ENCODE measurements around the gene SOX18. TPM values are rescaled to one million over a fixed set of nuclear protein-coding genes. Genes with fewer than 3 reads are reported as not detected.

SOX18 gene
- total and polyA plus RNA-seq, 10 donors = 7.3 to 63.1 (median 23.9) TPM

DNA sequence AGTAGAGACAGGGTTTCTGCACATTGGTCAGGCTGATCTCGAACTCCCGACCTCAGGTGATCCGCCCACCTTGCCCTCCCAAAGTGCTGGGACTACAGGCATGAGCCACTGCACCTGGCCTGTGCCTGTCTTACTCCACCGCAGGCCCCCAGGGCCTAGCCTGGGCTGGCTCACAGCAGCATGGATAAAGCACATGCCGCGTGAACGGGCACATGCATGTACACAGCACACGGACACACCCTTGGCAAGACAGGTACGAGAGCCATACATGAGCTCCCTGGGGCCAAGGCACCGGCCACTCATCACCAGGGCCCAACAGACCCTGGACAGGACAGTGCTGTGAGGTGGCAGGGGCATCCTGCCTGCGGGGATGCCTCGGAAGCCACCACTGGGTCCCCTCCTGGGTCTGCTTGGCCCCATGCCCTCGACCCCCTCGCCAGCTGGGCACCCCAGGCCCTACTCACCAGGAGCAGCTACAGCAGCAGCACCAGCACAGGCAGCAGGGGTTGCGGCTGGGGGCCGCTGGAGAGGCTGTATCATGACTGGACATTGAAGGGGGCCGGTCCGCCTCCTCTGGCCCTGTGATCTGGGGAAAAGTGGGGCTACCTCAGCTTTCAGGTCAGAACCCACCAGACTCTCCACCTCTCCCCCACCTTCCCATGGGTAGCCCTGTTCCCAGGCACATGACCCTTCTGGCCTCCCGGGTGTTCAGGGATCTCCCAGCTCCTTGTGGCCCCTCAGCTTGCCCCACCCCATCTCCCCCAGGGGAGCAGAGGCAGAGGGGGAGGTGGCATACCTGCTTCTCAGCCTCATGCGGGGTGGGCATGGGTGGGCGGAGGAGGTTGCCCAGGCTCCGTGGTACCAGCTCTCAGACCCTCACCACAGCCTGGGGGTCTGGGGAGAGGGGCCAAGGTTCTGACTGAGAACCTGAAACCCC, 26.9 kb upstream of the SOX18 start:
- Histone ChIP-seq H3K4me3 (peak overlapping the region; percentile 62 to 96 (median 81)), H3K36me3 (peaks cover 0 to 63% (median 48%) of the 10 kb centered on the region in 6 donors), H3K9me3 (no peaks in the 10 kb centered on the region), H3K27ac (peak overlapping the region; percentile 30 to 97 (median 89)), H3K27me3 (replicated peaks in 1 of 7) (no peaks in the 10 kb centered on the region), H3K4me1 (peaks cover 18 to 94% (median 72%) of the 10 kb centered on the region in 6 donors)
- intact Hi-C loops (cut with DNase I; ENCODE audit: low total_unique reads) = no loop called here
- TF ChIP-seq, protein P1, sequence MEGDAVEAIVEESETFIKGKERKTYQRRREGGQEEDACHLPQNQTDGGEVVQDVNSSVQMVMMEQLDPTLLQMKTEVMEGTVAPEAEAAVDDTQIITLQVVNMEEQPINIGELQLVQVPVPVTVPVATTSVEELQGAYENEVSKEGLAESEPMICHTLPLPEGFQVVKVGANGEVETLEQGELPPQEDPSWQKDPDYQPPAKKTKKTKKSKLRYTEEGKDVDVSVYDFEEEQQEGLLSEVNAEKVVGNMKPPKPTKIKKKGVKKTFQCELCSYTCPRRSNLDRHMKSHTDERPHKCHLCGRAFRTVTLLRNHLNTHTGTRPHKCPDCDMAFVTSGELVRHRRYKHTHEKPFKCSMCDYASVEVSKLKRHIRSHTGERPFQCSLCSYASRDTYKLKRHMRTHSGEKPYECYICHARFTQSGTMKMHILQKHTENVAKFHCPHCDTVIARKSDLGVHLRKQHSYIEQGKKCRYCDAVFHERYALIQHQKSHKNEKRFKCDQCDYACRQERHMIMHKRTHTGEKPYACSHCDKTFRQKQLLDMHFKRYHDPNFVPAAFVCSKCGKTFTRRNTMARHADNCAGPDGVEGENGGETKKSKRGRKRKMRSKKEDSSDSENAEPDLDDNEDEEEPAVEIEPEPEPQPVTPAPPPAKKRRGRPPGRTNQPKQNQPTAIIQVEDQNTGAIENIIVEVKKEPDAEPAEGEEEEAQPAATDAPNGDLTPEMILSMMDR (IDR thresholded peaks at IDR 0.05 in 8 of 11, conservative IDR thresholded peaks at IDR 0.05 in 3 of 11) = no peak
- TF ChIP-seq POLR2AphosphoS5 (IDR thresholded peaks at IDR 0.05) = peak in 2 of 3 donors; percentile 45 to 61
- DNase-seq = peak; percentile 87
- 72 to 84% (median 80%) methylated on average over 17 to 22 of the region's 22 CpGs for WGBS, 5 donors

DNA sequence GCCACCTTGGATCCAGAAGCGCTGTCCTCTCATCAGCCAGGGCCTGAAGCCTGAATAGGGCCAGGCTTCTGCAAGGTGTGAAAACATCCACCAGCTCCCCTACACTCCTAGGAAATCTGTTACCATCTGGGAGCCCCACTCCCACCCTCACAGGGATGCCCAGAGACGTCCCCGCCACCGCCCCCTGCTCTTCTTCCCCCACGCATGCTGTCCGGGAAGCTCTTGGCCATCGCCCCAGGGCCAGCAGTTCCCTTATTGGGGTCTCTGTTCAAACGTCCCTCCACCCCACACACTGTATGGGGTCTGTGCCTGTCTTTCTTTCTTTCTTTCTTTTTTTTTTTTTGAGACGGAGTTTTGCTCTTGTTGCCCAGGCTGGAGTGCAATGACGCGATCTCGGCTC, 26.1 kb upstream of the SOX18 start:
- Histone ChIP-seq H3K4me1 (peaks cover 18 to 94% (median 69%) of the 10 kb centered on the region in 6 donors), H3K36me3 (peaks cover 0 to 64% (median 48%) of the 10 kb centered on the region in 6 donors), H3K27ac (peak overlapping the region in 3 of 8 donors; percentile 65 to 95 (median 93)), H3K9me3 (no peaks in the 10 kb centered on the region), H3K27me3 (replicated peaks in 1 of 7) (no peaks in the 10 kb centered on the region), H3K4me3 (no peak overlapping the region)
- 84 to 91% (median 90%) methylated on average over 12 of the region's 12 CpGs for WGBS, 5 donors
- no peak for DNase-seq
- TF ChIP-seq, protein P1 (IDR thresholded peaks at IDR 0.05 in 8 of 11, conservative IDR thresholded peaks at IDR 0.05 in 3 of 11) = no peak
- intact Hi-C loops (cut with DNase I; ENCODE audit: low total_unique reads) = no loop called here

DNA sequence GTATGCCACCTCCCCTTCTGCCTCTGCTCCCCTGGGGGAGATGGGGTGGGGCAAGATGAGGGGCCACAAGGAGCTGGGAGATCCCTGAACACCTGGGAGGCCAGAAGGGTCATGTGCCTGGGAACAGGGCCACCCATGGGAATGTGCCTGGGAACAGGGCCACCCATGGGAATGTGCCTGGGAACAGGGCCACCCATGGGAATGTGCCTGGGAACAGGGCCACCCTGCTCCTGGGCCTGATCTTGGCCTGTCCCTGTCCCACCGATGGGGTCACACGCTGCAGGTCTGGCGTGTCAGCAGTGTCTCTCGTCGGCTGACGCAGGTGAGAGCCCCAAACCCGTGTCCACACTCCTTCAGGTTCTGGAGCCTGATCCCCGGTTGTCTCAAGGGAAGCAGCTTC, 25.5 kb upstream of the SOX18 start:
- H3K27ac ChIP-seq = peak overlapping the region in 3 of 8 donors; percentile 65 to 95 (median 93)
- no peak for DNase-seq
- H3K4me3 ChIP-seq = no peak overlapping the region
- peaks cover 18 to 94% (median 70%) of the 10 kb centered on the region in 6 donors for H3K4me1 ChIP-seq
- TF ChIP-seq POLR2A (IDR thresholded peaks at IDR 0.05) = no peak
- TF ChIP-seq, protein P1 (IDR thresholded peaks at IDR 0.05 in 8 of 11, conservative IDR thresholded peaks at IDR 0.05 in 3 of 11) = no peak
- TF ChIP-seq POLR2AphosphoS5 (IDR thresholded peaks at IDR 0.05) = peak in 2 of 3 donors; percentile 6 to 10
- intact Hi-C loops (cut with DNase I; ENCODE audit: low total_unique reads) = no loop called here
- peaks cover 0 to 68% (median 48%) of the 10 kb centered on the region in 6 donors for H3K36me3 ChIP-seq
- H3K27me3 ChIP-seq (replicated peaks in 1 of 7) = no peaks in the 10 kb centered on the region
- H3K9me3 ChIP-seq = no peaks in the 10 kb centered on the region
- WGBS, 5 donors = 87 to 92% (median 92%) methylated on average over 8 of the region's 8 CpGs; no CpG with 5 or more reads in 1 of the 5 donors

DNA sequence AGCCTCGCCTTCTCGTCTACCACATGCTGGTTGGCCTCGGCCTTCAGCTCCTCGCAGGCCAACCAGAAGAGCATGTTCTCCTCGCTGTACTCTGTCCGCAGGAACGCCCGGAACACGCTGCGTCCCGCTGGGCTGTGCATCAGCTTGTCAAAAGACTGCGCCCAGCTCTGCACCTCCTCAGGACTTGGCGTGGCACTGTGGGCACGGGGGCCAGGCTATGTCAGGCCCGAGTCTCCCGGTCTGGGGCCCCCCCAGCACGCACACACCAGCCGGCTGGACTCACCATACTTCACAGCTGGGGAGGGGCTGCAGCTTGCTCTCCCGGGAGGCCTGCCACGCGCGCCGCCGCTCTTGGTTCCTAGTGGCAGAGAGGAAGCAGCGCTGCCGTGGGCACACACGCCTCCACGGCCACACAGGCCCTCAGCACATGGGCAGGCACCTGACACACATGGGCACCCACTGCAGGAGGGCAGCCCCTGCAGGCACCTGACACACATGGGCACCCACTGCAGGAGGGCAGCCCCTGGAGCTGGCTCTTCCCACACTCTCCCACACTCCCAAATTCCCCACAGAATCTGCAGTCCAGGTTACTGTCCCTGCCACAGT, 24.8 kb upstream of the SOX18 start:
- no peak for DNase-seq
- Histone ChIP-seq H3K27me3 (replicated peaks in 1 of 7) (no peaks in the 10 kb centered on the region), H3K4me3 (no peak overlapping the region), H3K36me3 (peaks cover 0 to 68% (median 48%) of the 10 kb centered on the region in 6 donors), H3K4me1 (peaks cover 18 to 100% (median 77%) of the 10 kb centered on the region in 6 donors), H3K27ac (peak overlapping the region in 4 of 8 donors; percentile 10 to 93 (median 42)), H3K9me3 (no peaks in the 10 kb centered on the region)
- 77 to 87% (median 85%) methylated on average over 19 to 28 of the region's 28 CpGs for WGBS, 5 donors
- intact Hi-C loops (cut with DNase I; ENCODE audit: low total_unique reads) = no loop called here
- TF ChIP-seq POLR2AphosphoS5 (IDR thresholded peaks at IDR 0.05) = peak in 2 of 3 donors; percentile 43 to 74
- TF ChIP-seq POLR2A (IDR thresholded peaks at IDR 0.05) = no peak
- TF ChIP-seq, protein P1 (IDR thresholded peaks at IDR 0.05 in 8 of 11, conservative IDR thresholded peaks at IDR 0.05 in 3 of 11) = no peak

Data from spleen (tissue), 11 donors.